Endothelial cell (in vitro differentiated cells): ENCODE results near the gene MRPL27. TPM values are rescaled to one million over a fixed set of nuclear protein-coding genes. Genes with fewer than 3 reads are reported as not detected.

ENCODE experiments used
- DNase-seq: peaks from one replicate; pipeline ENCODE4 v3.0.0; 2021; ENCODE audit warnings: low spot score
- H3K27ac Mint-ChIP-seq: one replicate; pipeline ENCODE4 v1.8.0; 2021; ENCODE audit warnings: mixed read lengths, inconsistent platforms; ENCODE audit not compliant: unreplicated experiment
- H3K27me3 Mint-ChIP-seq: one replicate; pipeline ENCODE4 v1.8.0; 2021; ENCODE audit warnings: mild to moderate bottlenecking, moderate library complexity, mixed read lengths, inconsistent platforms; ENCODE audit not compliant: unreplicated experiment
- H3K36me3 Mint-ChIP-seq: one replicate; pipeline ENCODE4 v1.8.0; 2021; ENCODE audit warnings: mild to moderate bottlenecking, low read depth, mixed read lengths, inconsistent platforms; ENCODE audit not compliant: unreplicated experiment
- H3K4me1 Mint-ChIP-seq: one replicate; pipeline ENCODE4 v1.8.0; 2021; ENCODE audit warnings: mild to moderate bottlenecking, mixed read lengths, inconsistent platforms; ENCODE audit not compliant: unreplicated experiment
- H3K4me3 Mint-ChIP-seq: one replicate; pipeline ENCODE4 v1.8.0; 2021; ENCODE audit warnings: mild to moderate bottlenecking, mixed read lengths, inconsistent platforms; ENCODE audit not compliant: unreplicated experiment
- H3K9me3 Mint-ChIP-seq: one replicate; pipeline ENCODE4 v1.8.0; 2021; ENCODE audit warnings: mixed read lengths, inconsistent platforms; ENCODE audit not compliant: unreplicated experiment
- CTCF ChIP-seq: fragments of 200-600 bp; sonication (generic); IDR thresholded peaks from one replicate; pipeline ENCODE4 v1.5.0; 2021; ENCODE audit warnings: antibody characterized with exemption; ENCODE audit not compliant: unreplicated experiment
- total RNA-seq: library from RNA; stranded (reverse); fragmentation: NEBNext Ultra II Directional; extraction: Animal tissue kit (Norgen Biotek cat#: 25700); gene quantifications from one replicate; pipeline ENCODE4 v1.2.1, GENCODE V29; 2021; ENCODE audit not compliant: unreplicated experiment

The MRPL27 gene
- total RNA-seq, 1 donor from 2014 or later = 38.9 TPM

- no peak overlapping the region for H3K27ac Mint-ChIP-seq
These were observed 12.4 kb downstream of the MRPL27 start for GRCh38 chr17:50360486-50361115.

GRCh38 chr17:50359998-50360461, 13.0 kb downstream of the MRPL27 start:
- no peak overlapping the region for H3K4me3 Mint-ChIP-seq
- H3K27me3 Mint-ChIP-seq = peaks cover 8% of the 10 kb centered on the region
- no peak for TF ChIP-seq CTCF

More at GRCh38 chr17:50360486-50361115, 12.4 kb downstream of the MRPL27 start:
- peaks cover 8% of the 10 kb centered on the region for H3K27me3 Mint-ChIP-seq
- DNase-seq = no peak
- no peaks in the 10 kb centered on the region for H3K9me3 Mint-ChIP-seq
- H3K36me3 Mint-ChIP-seq = peaks cover 6% of the 10 kb centered on the region
- TF ChIP-seq CTCF = no peak
- H3K4me3 Mint-ChIP-seq = no peak overlapping the region
- peaks cover 9% of the 10 kb centered on the region for H3K4me1 Mint-ChIP-seq

GRCh38 chr17:50359005-50359699, 13.8 kb downstream of the MRPL27 start:
- peaks cover 9% of the 10 kb centered on the region for H3K4me1 Mint-ChIP-seq
- H3K4me3 Mint-ChIP-seq = peak overlapping the region; percentile 75
- no peak for DNase-seq
- H3K27ac Mint-ChIP-seq = no peak overlapping the region
- TF ChIP-seq CTCF = no peak
- peaks cover 7% of the 10 kb centered on the region for H3K27me3 Mint-ChIP-seq
- no peaks in the 10 kb centered on the region for H3K9me3 Mint-ChIP-seq
- peaks cover 6% of the 10 kb centered on the region for H3K36me3 Mint-ChIP-seq

More at GRCh38 chr17:50359998-50360461, 13.0 kb downstream of the MRPL27 start:
- Mint-ChIP-seq H3K36me3 (peaks cover 6% of the 10 kb centered on the region), H3K9me3 (no peaks in the 10 kb centered on the region), H3K27ac (no peak overlapping the region), H3K4me1 (peaks cover 9% of the 10 kb centered on the region)
- no peak for DNase-seq

- Mint-ChIP-seq H3K27ac (no peak overlapping the region), H3K9me3 (no peaks in the 10 kb centered on the region), H3K36me3 (peaks cover 9% of the 10 kb centered on the region), H3K4me3 (no peak overlapping the region), H3K27me3 (peaks cover 7% of the 10 kb centered on the region), H3K4me1 (peaks cover 3% of the 10 kb centered on the region)
- no peak for DNase-seq
- TF ChIP-seq CTCF = no peak
These were observed 14.8 kb downstream of the MRPL27 start for GRCh38 chr17:50358177-50358576.

GRCh38 chr17:50356892-50357510, 16.0 kb downstream of the MRPL27 start:
- TF ChIP-seq CTCF = no peak
- no peak overlapping the region for H3K4me3 Mint-ChIP-seq
- H3K9me3 Mint-ChIP-seq = no peaks in the 10 kb centered on the region
- peaks cover 3% of the 10 kb centered on the region for H3K4me1 Mint-ChIP-seq
- peaks cover 7% of the 10 kb centered on the region for H3K27me3 Mint-ChIP-seq
- peaks cover 13% of the 10 kb centered on the region for H3K36me3 Mint-ChIP-seq
- DNase-seq = no peak
- H3K27ac Mint-ChIP-seq = no peak overlapping the region
